ENCODE results near the gene RPL21.

Gene RPL21

DNA sequence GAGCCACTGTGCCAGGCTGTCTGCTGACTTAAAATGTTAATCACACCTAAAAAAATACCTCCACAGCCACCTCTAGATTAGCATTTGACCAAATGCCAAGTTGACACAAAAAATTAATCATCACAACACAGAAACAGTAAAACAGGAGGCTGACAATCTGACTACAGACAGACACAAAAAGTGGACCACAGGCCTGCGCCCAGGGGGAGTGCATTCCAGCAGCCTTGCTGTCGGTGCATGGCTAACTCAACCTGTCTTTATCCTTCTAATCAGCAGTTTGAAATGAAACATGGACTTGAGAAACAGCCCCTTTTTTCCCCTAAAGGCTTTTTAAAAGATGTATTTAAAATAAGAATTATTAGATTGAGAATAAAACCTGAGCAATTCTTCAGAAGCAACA lies 53.3 kb downstream of the RPL21 start:
- Histone ChIP-seq H3K36me3 (ENCODE audit: control insufficient read depth, insufficient read depth, low read length, severe bottlenecking) (no peaks in the 10 kb centered on the region), H3K9me3 (ENCODE audit: control insufficient read depth, low read length) (peaks cover 4% of the 10 kb centered on the region), H3K4me1 (ENCODE audit: control insufficient read depth, insufficient read depth, low read length) (no peaks in the 10 kb centered on the region), H3K27me3 (replicated peaks; ENCODE audit: control insufficient read depth, insufficient read depth, low read length) (peaks cover 11% of the 10 kb centered on the region), H3K4me3 (ENCODE audit: low read length) (no peak overlapping the region), H3K9ac (ENCODE audit: low read length) (no peak overlapping the region)
- no peak for DNase-seq (ENCODE audit: low read depth)

All from adipocyte (in vitro differentiated cells).